HepG2 (cell line): ENCODE data around the gene GAPDH. TPM values are rescaled to one million over a fixed set of nuclear protein-coding genes. Genes with fewer than 3 reads are reported as not detected.

Experiments used
- CHCHD3 ChIP-seq: sonication (generic); formaldehyde crosslinking; IDR thresholded peaks from 2 replicates; pipeline ENCODE4 v1.8.0; 2022; ENCODE audit warnings: mild to moderate bottlenecking, missing genetic modification reagents, moderate library complexity
- IKZF1 ChIP-seq: fragments of 450-650 bp; IDR thresholded peaks from 2 replicates; pipeline ENCODE4 v1.7.1; 2016
- KLF15 ChIP-seq: sonication (generic); formaldehyde crosslinking; IDR thresholded peaks from 2 replicates; pipeline ENCODE4 v1.8.1; 2023; ENCODE audit warnings: borderline replicate concordance, mild to moderate bottlenecking, inconsistent platforms, missing genetic modification reagents, mixed read lengths
- POGZ ChIP-seq: sonication (generic); formaldehyde crosslinking; IDR thresholded peaks from 2 replicates; pipeline ENCODE4 v1.4.0; 2020; ENCODE audit warnings: mild to moderate bottlenecking, missing genetic modification reagents
- PRDM10 ChIP-seq: sonication (generic); formaldehyde crosslinking; IDR thresholded peaks from 2 replicates; pipeline ENCODE4 v1.4.0; 2020; ENCODE audit warnings: low read depth, missing genetic modification reagents
- TAF15 ChIP-seq: fragments of 200-400 bp; formaldehyde crosslinking; IDR thresholded peaks from one replicate; pipeline ENCODE4 v1.6.1; 2018; ENCODE audit warnings: mild to moderate bottlenecking, low read depth, low read length; ENCODE audit not compliant: poor library complexity, severe bottlenecking
- ZBTB37 ChIP-seq: sonication (generic); formaldehyde crosslinking; IDR thresholded peaks from 2 replicates; pipeline ENCODE4 v1.4.0; 2020; ENCODE audit warnings: mild to moderate bottlenecking, missing genetic modification reagents
- ZBTB40 ChIP-seq, 2 experiments: fragments of 450-650 bp in 1 of 2; sonication (generic) in 1 of 2; formaldehyde crosslinking in 1 of 2; IDR thresholded peaks; 2 replicates each; pipeline versions ENCODE4 v1.6.1 to v1.8.0; 2016 to 2022; ENCODE audit warnings: antibody characterized with exemption in 1 of 2, mild to moderate bottlenecking in 1 of 2, missing genetic modification reagents in 1 of 2
- ZBTB7B ChIP-seq: sonication (generic); formaldehyde crosslinking; IDR thresholded peaks from 2 replicates; pipeline ENCODE4 v1.4.0; 2020; ENCODE audit warnings: missing genetic modification reagents
- ZNF224 ChIP-seq: sonication (generic); formaldehyde crosslinking; IDR thresholded peaks from 2 replicates; pipeline ENCODE4 v1.5.0; 2020; ENCODE audit warnings: mild to moderate bottlenecking, missing genetic modification reagents
- ZNF530 ChIP-seq: sonication (generic); formaldehyde crosslinking; IDR thresholded peaks from 2 replicates; pipeline ENCODE4 v1.5.0; 2020; ENCODE audit warnings: low read depth, mild to moderate bottlenecking, missing genetic modification reagents
- polyA plus RNA-seq, 8 experiments: library from polyadenylated mRNA; depleted of rRNA in 3 of 8; stranded (reverse) in 7 of 8; unstranded in 1 of 8; fragments of >200 nt; fragmentation: Illumina TruSeq in 4 of 8; extraction: Trizol in 4 of 8; gene quantifications; 2 replicates each; pipeline versions ENCODE4 v1.2.1 to v1.2.3, GENCODE V29; 2011 to 2016; ENCODE audit warnings: low read depth in 4 of 8, missing spikeins in 1 of 8, mixed read lengths in 1 of 8; ENCODE audit not compliant: insufficient read depth in 1 of 8
- total RNA-seq, 5 experiments: library from RNA; depleted of rRNA; stranded (reverse); fragments of >200 nt; fragmentation: Illumina TruSeq; extraction: Trizol; gene quantifications; 2 replicates each; pipeline ENCODE4 v1.2.3, GENCODE V29; 2016; ENCODE audit warnings: low read depth in 1 of 5

Gene GAPDH
- total and polyA plus RNA-seq, 2 of the 13 experiments (the other 11 are each of a cell fraction or from before 2014, with no cell fraction given) = 3,038 to 12,722 TPM

- TF ChIP-seq ZBTB40 (IDR thresholded peaks at IDR 0.05) (no peak), ZBTB40 (CRISPR knock-in tag; IDR thresholded peaks at IDR 0.05) (0 out of 2 replicates have a peak, but pooled peaks have one; percentile 16), CHCHD3 (CRISPR knock-in tag) (0 out of 2 replicates have a peak, but pooled peaks have one; percentile 70), ZNF530 (CRISPR knock-in tag) (no peak), ZNF224 (no peak), ZBTB7B (CRISPR knock-in tag) (no peak), IKZF1 (no peak), KLF15 (CRISPR knock-in tag) (no peak), TAF15 (no peak), POGZ (CRISPR knock-in tag) (peak; percentile 14), PRDM10 (CRISPR knock-in tag) (no peak), ZBTB37 (no peak)
Observed at GRCh38 chr12:6532927-6533652, 1.2 kb upstream of the GAPDH start (continued).
